Activated CD8-positive, alpha-beta memory T cell treated with anti-CD3 and anti-CD28 coated beads, Interleukin-2, amount 50 U/mL, for 24 hours (primary cell): ENCODE data around the gene CHTOP.

ENCODE experiments used
- DNase-seq: peaks from one replicate; pipeline ENCODE4 v3.0.0-alpha.2; 2020; ENCODE audit errors: extremely low read depth

The CHTOP gene

DNA sequence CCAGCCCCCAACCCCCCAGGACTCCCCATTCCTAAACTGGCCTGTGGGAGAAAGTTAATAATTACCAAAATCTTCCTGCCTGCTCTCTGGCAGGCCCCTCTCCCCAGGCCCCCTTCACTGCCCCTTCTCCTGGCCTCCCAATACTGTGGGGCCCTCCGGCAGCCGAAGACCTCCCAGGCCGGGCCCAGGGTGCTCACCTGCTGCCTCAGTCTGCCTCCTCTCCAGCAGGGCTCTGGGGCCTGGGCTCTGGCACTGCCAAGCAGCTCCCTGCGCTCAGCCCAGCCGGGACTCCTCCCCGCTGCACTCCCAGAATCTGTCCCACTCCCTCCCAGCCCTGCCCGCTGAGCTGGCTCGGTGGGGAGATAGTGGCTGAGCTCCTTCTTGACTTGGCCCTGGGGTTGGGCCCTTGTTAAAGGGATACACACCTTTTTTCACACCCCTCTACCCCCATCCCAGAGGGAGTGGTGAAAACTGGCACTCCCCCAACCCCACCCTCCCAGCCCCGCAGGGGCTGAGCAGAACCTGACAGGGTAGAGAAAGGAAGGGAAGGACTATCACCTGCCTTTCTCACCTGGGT lies 21.0 kb upstream of the CHTOP start, which contains the start of gene S100A16:
Gene S100A16, minus strand, starts transcription at position 383 of the 577 bp plus-strand sequence. CDS start 4,986 bp downstream, outside the sequence.
- DNase-seq: no peak

DNA sequence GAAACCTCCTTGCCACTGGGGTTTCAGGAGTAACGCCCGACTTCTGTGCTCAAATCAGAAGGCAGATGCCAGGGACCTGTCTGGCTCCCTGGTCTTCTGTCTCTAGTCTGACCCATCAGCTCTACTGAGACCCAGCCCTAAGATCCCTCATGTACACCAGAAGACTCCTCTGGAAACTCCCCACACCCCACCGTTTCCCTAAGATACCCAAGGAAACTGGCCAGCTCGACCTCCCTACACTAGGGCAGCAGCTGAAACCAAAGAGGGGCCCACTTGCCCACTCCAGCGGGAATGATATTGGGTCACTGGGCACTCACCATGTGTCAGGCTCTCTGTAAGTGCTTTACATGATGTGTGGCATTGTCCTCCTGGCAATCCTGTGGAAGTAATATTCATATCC lies 20.5 kb upstream of the CHTOP start:
- DNase-seq: no peak

DNA sequence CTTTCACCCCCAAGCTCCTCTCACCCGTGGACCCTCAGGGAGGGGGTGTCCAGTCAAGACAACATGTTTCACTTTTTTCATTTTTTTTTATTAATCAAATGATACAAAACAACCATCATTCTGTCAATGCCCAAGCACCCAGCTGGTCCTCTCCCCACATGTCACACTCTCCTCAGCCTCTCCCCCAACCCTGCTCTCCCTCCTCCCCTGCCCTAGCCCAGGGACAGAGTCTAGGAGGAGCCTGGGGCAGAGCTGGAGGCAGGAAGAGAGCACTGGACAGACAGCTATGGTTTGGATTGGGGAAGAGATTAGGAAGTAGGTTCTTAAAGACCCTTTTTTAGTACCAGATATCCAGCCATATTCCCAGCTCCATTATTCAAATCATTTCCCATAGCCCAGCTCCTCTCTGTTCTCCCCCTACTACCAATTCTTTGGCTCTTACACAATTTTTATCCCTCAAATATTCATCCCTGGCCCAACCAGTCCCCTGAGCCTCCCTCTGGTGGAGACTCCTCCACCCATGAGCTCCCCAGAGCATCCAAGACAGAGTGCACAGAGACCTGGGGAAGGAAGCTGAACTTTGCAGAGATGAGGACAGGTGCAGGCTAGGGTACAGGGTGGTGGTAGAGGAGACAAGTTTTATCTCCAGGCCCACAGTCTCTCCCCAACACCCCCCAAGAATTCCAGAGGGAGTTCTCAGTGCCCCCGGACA lies 19.5 kb upstream of the CHTOP start:
- no peak for DNase-seq

DNA sequence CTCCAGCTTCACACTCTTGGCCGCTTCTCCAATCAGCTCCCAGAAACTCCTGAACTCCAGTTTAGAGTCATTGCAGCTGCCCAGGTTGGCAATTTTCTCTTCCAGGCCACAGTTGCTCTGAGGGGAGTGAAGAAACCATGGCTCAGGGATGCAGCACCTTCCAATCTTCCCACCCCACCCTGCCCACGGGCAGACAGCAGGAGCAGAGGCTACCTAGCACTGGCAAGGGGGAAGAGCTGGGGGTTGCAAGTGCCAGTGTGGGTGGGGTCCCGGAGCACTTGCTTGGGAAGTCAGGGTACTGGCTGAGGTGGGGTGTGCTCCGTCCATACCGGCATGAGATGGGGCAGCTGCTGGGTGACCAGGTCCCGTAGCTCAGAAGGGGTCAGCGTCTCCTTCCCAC lies 19.0 kb upstream of the CHTOP start:
- DNase-seq: no peak

DNA sequence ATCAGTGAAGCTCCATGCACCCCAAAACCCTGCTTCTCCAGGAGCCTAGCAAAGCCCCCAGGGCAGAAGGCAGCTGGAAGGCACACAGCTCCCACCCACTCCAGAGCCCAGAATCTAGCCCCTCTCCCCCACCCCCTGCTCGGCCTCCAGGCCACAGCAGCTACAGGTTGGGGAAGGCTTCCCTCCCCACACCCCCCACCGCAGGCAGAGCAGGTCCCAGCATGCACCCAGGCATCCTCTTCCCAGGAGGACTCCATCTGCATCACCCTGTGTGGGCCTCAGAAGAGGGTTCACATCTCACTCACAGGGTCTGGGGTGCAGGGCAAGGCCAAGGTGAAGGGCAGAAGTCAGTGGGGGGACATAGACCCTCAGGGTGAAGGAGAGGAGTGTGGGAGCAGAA lies 18.5 kb upstream of the CHTOP start:
- no peak for DNase-seq

DNA sequence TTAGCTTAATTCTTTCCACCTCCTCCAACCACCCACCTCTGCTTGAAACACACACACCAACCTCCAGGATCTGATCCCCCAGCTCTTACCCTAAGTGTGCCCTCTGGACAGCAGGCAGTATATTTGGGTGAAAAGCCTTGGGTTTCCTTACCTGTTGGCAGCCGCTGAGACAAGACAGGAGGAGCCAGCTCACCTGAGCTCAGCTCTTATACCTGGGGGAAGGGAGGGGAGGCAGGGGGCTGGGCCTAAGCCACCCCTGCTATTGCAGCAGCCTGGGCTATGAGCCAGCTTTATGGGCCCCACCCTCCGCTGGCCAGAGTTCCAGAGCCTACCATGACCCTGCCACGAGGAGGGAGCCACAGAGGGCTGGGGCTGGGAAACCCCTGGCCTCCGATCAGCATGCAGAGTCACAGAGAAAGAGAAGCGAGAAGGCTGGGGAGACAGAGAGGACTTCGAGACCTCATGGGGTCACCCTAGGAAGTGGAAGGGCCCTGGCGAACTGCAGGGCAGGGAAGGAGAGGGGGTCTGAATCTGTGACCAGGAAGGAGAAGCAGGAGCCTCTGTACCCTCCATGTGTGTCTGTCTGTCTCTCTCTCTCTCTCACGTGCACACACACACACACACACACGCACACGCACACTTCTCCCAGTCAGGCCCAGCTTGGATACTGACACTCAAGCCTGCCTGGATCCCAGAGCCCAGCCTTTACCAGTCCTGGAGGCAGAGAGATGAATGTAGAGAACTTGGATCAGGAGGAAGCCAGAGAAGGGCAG lies 17.5 kb upstream of the CHTOP start, which contains the start of gene S100A14:
Gene S100A14, minus strand, starts transcription at position 182 of the 773 bp plus-strand sequence. CDS start 467 bp downstream, outside the sequence.
- DNase-seq: no peak

DNA sequence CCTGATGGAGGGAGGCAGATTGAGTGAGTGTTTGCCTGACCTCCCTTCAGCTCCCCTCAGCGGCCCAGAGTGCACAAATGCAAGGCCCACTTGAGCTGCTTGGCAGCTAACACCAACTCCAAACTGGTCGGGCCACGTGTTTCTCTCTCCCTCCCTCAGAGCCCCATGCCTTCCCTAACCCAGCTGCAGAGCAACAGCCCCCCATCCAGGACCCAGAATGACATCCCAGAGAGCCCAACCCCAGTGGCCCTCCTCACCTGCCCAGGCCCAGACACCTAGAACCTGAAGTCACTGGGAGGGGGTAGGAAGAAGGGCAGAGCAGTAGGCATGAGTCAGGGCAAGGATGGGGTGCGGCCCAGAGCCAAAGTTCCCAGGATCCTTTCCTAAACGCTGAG lies 17.0 kb upstream of the CHTOP start:
- no peak for DNase-seq

DNA sequence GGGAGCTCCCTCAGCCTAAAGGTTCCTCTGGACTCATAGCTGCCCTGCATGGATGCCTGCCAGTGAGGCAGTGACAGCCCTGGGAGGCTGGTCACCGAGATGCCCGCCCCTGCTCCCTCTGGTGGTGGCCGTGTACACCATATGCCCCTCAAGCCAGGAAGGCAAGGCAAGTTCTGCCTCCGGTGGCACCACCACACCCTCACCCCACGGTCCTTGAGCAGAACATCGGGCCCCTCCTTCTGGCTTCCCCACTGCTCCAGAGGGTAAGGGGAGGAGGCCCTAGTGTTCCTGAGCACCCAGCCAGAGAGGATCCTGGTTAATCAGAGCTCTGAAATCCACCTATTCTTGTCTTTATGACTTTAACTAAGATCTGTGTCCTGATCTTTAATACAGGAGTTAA lies 16.2 kb upstream of the CHTOP start:
- no peak for DNase-seq

DNA sequence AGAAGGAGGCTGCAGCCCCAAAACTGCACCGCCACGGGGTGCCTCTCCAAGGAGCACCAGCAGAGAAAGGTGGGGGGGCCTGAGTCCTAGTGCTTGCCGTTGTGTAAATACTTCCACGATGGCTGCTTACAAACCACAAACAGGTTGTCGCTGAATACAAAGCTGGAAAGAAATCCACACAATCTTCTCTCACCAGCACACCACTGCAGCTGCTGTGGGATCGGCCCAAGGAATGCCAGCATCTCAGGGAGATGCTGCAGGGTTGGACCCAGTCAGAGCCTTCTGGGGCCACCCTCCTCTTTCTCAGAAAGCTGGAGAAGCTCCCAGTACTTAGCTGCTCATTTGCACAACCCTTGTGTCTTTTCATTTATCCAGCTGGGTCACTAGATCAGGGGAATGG lies 14.7 kb upstream of the CHTOP start:
- no peak for DNase-seq

DNA sequence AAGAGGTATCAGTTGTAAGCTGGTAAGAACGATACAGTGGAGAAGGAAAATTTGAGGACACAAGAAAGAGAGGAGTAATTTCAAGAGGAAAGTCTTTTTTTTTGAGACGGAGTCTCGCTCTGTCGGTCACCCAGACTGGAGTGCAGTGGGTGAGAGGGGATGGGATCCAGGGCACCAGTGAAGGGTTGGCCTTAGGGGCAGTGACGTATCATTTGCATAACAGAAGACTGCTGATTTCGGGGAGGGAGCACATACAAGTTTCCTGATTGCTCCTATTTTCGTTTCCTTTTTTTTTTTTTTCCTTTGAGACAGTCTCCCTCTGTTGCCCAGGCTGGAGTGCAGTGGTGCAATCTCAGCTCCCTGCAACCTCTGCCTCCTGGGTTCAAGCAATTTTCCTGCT lies 10.8 kb upstream of the CHTOP start:
- no peak for DNase-seq

DNA sequence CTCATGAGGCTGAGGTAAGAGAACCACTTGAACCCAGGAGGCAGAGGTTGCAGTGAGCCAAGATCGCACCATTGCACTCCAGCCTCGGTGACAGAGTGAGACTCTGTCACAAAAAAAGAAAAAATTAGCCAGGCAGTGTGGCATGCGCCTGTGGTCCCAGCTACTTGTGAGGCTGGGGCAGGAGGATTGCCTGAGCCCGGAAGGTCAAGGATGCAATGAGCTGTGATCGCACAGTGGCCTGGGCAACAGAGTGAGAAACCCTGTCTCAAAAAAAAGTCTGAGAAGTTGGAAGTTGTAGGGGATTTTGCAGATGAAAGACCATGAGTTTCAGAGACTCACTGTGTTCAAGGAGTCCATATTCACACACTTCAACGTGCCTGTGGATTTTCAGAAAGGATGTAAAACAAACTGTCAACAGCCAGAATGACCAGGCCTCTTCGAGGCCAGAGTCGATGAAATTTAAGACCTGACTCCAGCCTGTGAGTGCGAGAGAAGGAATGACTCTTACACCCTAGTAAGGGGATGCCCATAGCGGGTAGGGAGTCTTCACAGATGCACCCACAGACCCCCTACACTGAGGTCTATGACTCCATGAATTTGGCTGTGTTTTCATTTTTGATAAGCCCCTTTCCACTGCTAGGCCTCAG lies 8.8 kb upstream of the CHTOP start:
- no peak for DNase-seq

DNA sequence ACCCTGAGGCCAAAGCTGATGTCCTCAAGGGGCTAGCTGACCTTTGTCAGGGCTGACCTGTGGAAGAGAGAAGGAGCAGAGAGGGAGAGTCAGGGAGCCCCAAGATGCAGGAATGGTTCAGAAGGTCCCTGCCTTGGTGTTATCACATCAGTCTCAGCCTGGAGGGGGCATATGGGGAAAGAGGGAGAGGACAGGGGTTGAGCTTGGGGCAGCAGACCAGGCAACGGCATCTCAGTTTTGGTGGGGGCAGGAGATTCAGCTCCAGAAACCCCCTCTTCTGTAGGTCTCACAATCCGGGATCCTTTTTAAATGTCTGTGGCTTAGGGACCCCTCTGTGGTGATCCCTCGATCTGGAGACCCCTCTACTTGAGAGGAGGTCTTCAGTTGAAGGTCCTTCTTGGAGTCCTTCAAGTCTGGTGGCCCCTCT lies 7.4 kb upstream of the CHTOP start:
- DNase-seq: no peak

DNA sequence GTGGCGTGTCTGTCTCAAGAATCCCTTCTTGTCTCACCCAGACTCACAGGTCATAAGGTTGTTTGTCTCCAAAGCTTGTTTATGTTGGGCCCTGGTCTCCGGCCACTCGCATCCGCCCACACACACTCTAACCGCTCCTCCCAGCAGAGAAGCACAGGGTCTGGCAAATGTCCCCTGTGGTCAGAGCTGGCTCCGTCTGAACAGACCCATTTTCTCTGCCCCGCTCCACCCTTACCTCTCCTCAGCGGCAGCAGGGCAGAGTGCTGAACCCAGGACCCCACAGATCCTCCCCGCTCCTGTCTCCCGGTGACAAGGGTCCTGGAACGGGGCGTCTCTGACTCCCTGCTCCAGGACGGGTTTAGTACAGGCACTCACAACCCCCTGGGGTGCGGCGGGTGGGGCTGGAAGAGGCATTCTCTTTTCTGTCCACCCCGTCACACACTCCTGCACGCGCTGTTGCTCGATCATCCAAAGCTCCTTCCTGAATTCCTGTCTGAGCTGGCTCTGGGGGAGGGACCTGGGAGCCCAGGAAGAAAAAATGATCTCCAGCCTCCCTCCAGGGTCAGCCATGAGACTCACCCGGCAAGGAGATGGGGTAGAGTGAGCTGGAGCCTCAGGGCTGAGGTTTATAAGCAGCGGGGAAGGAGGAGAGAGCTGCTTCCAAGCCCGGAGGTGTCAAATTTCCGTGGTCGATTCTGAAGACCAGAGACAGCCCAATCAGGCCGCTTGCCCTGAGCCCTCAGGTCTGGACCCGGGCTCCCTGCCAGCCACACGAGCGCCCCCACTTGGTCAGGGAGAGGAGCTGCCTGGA lies 6.8 kb upstream of the CHTOP start, which contains the start of gene S100A13:
Gene S100A13, minus strand, starts transcription at position 602 of the 811 bp plus-strand sequence. CDS start 1,033 bp downstream, outside the sequence.
- DNase-seq: no peak

DNA sequence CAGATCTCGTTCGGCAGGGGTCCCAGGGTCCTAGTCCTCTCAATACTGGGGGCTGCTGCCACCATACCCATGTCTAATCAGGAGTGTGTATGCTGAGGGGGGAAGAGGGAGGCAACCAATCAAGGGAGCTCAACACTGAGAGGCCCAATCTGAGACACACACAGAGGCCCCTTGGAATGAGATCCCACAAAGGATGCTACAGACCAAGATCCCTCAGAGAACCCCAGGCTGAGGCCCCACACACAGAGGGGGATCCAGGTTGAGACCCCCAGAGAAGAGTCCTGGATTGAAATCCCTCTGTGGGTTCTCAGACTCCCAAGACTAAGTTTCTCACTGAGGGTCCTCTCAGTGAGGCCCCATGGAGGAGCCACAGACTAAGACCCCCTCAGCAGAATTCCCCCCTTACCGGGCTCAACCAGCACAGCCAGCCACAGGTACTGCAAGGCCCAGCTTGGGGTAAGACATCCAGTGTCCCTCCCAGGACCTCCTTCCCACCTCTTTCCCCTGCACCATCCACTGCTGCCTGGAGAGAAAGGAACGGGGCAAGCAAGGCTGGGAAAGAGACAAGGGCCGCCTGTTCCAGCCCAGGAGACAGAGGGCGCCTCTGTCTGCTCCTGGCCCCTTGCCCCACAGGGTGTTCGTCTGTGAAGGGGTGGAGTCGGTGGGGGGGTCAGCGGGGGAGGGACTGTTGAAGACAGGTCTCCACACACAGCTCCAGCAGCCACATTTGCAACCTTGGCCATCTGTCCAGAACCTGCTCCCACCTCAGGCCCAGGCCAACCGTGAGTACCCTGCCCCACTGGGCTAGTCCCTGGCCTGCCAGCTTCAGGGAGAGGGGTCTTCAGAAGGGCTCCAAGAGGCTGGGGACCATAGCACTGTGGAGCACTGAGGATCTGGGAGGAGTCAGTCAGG lies 5.9 kb upstream of the CHTOP start, which contains the start of gene S100A1:
Gene S100A1, plus strand, starts transcription at position 720 of the 912 bp plus-strand sequence. CDS start 2,088 bp downstream, outside the sequence.
- no peak for DNase-seq

DNA sequence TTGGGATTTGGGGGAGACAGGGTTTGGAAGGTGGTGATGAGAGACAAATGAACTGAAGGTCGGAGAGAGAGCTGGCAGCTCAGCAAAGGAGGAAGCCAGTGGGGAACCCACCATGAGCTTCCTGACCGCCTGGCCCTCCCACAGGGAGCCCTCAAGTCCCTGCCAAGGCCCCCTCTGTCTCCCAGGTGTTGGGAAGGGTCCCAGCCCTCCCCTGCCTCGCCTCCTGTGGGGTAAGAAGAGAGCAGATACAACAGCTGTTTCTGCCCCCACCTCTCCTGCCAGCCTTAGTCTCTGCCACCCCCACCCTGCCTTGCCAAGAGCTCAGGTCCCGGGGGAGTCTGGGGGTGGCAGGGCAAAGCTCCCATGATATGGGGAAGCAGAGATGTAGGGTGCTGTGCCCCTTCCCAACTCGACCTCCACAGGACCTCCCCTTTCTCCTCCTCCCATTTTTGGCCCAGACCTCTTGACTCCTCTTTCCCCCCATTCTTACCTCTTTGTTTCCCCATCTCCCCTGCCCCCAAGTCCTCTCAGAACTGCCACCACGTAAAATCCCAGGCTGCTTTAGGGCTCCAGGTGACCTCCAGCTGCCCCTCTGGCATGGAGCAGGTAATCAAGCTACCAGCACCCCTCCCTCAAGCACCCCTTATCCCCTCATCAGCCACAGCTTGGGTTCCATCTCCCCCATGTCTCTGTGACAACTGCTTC lies 5.1 kb upstream of the CHTOP start:
- DNase-seq: no peak

DNA sequence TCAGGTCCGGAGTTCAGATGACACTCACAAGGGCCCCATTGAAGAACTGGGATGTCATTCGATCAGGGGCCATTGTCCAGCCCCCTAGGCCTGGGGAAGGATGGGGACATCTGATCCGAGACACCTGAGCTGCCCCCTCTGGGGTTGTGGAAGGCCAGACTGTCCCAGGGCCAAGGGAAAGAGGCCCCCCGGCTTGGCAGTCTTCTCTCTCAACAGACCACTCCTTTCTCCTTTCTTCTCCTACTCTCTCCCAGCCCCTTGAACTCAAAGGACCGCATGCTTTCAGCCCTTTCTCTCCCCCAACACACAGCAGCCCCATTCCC lies 4.6 kb upstream of the CHTOP start:
- no peak for DNase-seq

DNA sequence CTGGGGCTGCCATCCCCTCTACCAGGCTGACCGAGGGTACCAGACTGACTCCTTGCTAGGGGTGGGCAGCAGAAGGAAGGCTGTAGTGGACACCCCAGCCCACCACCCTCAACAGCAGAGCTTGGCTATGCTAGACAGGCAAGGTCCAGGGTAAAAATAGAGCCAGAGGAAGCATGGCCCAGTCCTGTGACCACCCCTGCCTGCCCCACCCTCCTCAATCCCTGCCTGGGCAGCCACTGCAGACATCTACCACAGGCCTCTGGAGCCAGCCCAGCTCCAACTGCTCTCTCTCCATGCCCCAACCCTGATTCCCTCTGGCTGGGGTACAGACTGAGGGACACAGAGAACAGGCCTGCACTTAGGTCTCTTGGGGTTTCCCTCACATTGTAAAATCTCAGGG lies 3.9 kb upstream of the CHTOP start:
- no peak for DNase-seq

DNA sequence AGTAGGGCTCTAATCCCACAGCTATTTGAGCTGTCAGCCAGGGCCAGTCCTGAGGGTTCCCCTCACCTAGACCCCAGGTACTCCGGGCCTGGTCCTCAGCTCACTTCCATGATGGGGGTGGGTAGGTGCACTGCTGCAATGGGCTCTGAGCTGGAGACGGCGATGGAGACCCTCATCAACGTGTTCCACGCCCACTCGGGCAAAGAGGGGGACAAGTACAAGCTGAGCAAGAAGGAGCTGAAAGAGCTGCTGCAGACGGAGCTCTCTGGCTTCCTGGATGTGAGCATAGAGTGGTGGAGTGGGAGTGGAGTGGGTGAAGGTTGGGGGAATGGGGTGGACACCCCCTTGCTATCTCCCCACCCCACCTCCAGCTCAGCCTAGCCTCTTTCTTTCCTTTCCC lies 3.5 kb upstream of the CHTOP start:
- no peak for DNase-seq
